HepG2 (cell line): ENCODE results near the gene MIS18A. TPM values are rescaled to one million over a fixed set of nuclear protein-coding genes. Genes with fewer than 3 reads are reported as not detected.

Source experiments
- ATAC-seq: fragments of 200-7000 bp; cut with Tn5 transposase; 3 replicates; pipeline ENCODE4 v1.9.1; 2020; ENCODE audit warnings: mild to moderate bottlenecking, moderate library complexity
- BruUV-seq: library from RNA; stranded (reverse); fragments of 400-500 nt; replicated peaks from 2 replicates; lab custom pipeline; 2021; lab: Mats Ljungman, UMichigan
- CTCF ChIA-PET: fragments of 300-600 bp; formaldehyde crosslinking; extraction: SDS; loops from one replicate; lab custom pipeline; 2021; ENCODE audit warnings: low total read pairs, inconsistent platforms, low intra/inter-chr PET ratio; lab: Yijun Ruan, JAX
- POLR2A ChIA-PET: fragments of 350-600 bp; sonication (Branson Sonifier 250); formaldehyde crosslinking; loops from one replicate; lab custom pipeline; 2020; ENCODE audit warnings: antibody characterized with exemption, inconsistent platforms; lab: Yijun Ruan, JAX
- DNase-seq: peaks from one replicate; pipeline ENCODE4 v3.0.0-alpha.2; 2015; ENCODE audit warnings: low spot score
- FAIRE-seq: peaks from 3 replicates; lab custom pipeline; 2011; peaks lifted over from hg19 to GRCh38; lab: Jason Lieb, UNC
- H2AFZ ChIP-seq: one replicate; pipeline ENCODE4 v1.6.1; 2011; ENCODE audit warnings: low read length, inconsistent platforms
- H3K27ac ChIP-seq: fragments of 300-600 bp; 3 replicates; pipeline ENCODE4 v1.8.0; 2011; ENCODE audit warnings: mixed run types, mild to moderate bottlenecking, mixed read lengths, low read length, inconsistent platforms; ENCODE audit not compliant: insufficient read depth; ENCODE audit errors: extremely low read length
- H3K27me3 ChIP-seq, 2 experiments: fragments of 200-600 bp in 1 of 2; 2 replicates in 1 of 2; 3 replicates in 1 of 2; pipeline versions ENCODE4 v1.6.0 to v1.8.0; 2011; ENCODE audit warnings: low read length in 2 of 2, mild to moderate bottlenecking in 2 of 2, moderate library complexity in 2 of 2, inconsistent platforms in 1 of 2; ENCODE audit not compliant: insufficient read depth in 2 of 2, control insufficient read depth in 1 of 2
- H3K36me3 ChIP-seq, 2 experiments: fragments of 200-600 bp in 1 of 2; replicated peaks in 1 of 2; 2 replicates in 1 of 2; 3 replicates in 1 of 2; pipeline versions ENCODE4 v1.5.1 to v1.8.0; 2011; ENCODE audit warnings: low read length in 2 of 2, inconsistent platforms in 1 of 2; ENCODE audit not compliant: insufficient read depth in 2 of 2, control insufficient read depth in 1 of 2
- H3K4me1 ChIP-seq: 2 replicates; pipeline ENCODE4 v1.5.1; 2012; ENCODE audit warnings: low read length, inconsistent platforms; ENCODE audit not compliant: insufficient read depth
- H3K4me2 ChIP-seq: 2 replicates; pipeline ENCODE4 v1.6.0; 2011; ENCODE audit warnings: low read depth, low read length, inconsistent platforms
- H3K4me3 ChIP-seq, 3 experiments: fragments of 200-600 bp in 1 of 3; sonication (generic), shearing (Covaris generic) in 1 of 3; replicated peaks in 1 of 3; 2 replicates each; pipeline ENCODE4 v1.5.1; 2011 to 2016; ENCODE audit warnings: low read length in 3 of 3, inconsistent platforms in 2 of 3, low read depth in 2 of 3, mild to moderate bottlenecking in 2 of 3, control low read depth in 1 of 3, mixed read lengths in 1 of 3; ENCODE audit not compliant: insufficient read depth in 1 of 3
- H3K79me2 ChIP-seq: one replicate; pipeline ENCODE4 v1.6.1; 2011; ENCODE audit warnings: low read length, inconsistent platforms; ENCODE audit not compliant: insufficient read depth
- H3K9ac ChIP-seq: 2 replicates; pipeline ENCODE4 v1.6.0; 2011; ENCODE audit warnings: mild to moderate bottlenecking, low read depth, low read length, inconsistent platforms; ENCODE audit not compliant: insufficient read depth
- H3K9me3 ChIP-seq: 2 replicates; pipeline ENCODE4 v1.5.1; 2012; ENCODE audit warnings: mild to moderate bottlenecking, low read length
- H4K20me1 ChIP-seq: 2 replicates; pipeline ENCODE4 v1.6.0; 2011; ENCODE audit warnings: inconsistent platforms, mild to moderate bottlenecking, low read length, moderate library complexity; ENCODE audit not compliant: insufficient read depth
- IKZF4 ChIP-seq: sonication (generic); formaldehyde crosslinking; IDR thresholded peaks from 2 replicates; pipeline ENCODE4 v1.5.1; 2020; ENCODE audit warnings: borderline replicate concordance, mild to moderate bottlenecking, low read depth, missing genetic modification reagents; ENCODE audit errors: not compliant biosample characterization
- MTF1 ChIP-seq: sonication (generic); formaldehyde crosslinking; IDR thresholded peaks from 2 replicates; pipeline ENCODE4 v1.5.0; 2020; ENCODE audit warnings: missing genetic modification reagents
- PATZ1 ChIP-seq: sonication (generic); formaldehyde crosslinking; IDR thresholded peaks from 2 replicates; pipeline ENCODE4 v1.4.0; 2020; ENCODE audit warnings: missing genetic modification reagents
- ZNF687 ChIP-seq: sonication (generic); formaldehyde crosslinking; IDR thresholded peaks from 2 replicates; pipeline ENCODE4 v1.5.1; 2020; ENCODE audit warnings: mild to moderate bottlenecking, missing genetic modification reagents, moderate library complexity
- WGBS: methylation state at CpG from one replicate; pipeline ENCODE4 v1.1.6; 2017; ENCODE audit warnings: low lambda C conversion rate; 5-methylcytosine and 5-hydroxymethylcytosine counted together
- in situ Hi-C: cut with HindIII; loops from 2 replicates; pipeline ENCODE4 v1.10.0; 2017; ENCODE audit warnings: low pct_unique_long_range_greater_than_20kb; ENCODE audit not compliant: extremely low pct_ligation_motif_present
- intact Hi-C: fragments of 100-400 bp; cut with micrococcal nuclease; formaldehyde crosslinking; loops from one replicate; pipeline ENCODE4 v1.10.0; 2022; ENCODE audit not compliant: unreplicated experiment
- polyA plus RNA-seq, 8 experiments: library from polyadenylated mRNA; depleted of rRNA in 3 of 8; stranded (reverse) in 7 of 8; unstranded in 1 of 8; fragments of >200 nt; fragmentation: Illumina TruSeq in 4 of 8; extraction: Trizol in 4 of 8; gene quantifications; 2 replicates each; pipeline versions ENCODE4 v1.2.1 to v1.2.3, GENCODE V29; 2011 to 2016; ENCODE audit warnings: low read depth in 4 of 8, missing spikeins in 1 of 8, mixed read lengths in 1 of 8; ENCODE audit not compliant: insufficient read depth in 1 of 8
- total RNA-seq, 5 experiments: library from RNA; depleted of rRNA; stranded (reverse); fragments of >200 nt; fragmentation: Illumina TruSeq; extraction: Trizol; gene quantifications; 2 replicates each; pipeline ENCODE4 v1.2.3, GENCODE V29; 2016; ENCODE audit warnings: low read depth in 1 of 5

The MIS18A gene
- total and polyA plus RNA-seq, 2 of the 13 experiments (the other 11 are each of a cell fraction or from before 2014, with no cell fraction given): 11.2 to 41.4 TPM

- TF ChIP-seq IKZF4 (CRISPR knock-in tag) (no peak), ZNF687 (CRISPR knock-in tag) (0 out of 2 replicates have a peak, but pooled peaks have one; percentile 14), PATZ1 (CRISPR knock-in tag) (peak; percentile 63)
Observed at GRCh38 chr21:32315511-32316281, 36.8 kb upstream of the MIS18A start (continued).

GRCh38 chr21:32314806-32315205 is 36.0 kb upstream of the MIS18A start:
- in situ Hi-C loops: no loop called here
- FAIRE-seq: no peak
- no peak for ATAC-seq
- no peak overlapping the region for H3K27ac ChIP-seq
- H3K79me2 ChIP-seq: no peaks in the 10 kb centered on the region
- WGBS: 94% methylated on average over 6 of the region's 16 CpGs
- intact Hi-C loops: no loop called here
- no peak overlapping the region for H2AFZ ChIP-seq
- no peak for DNase-seq
- CTCF ChIA-PET: no interaction called here
- no peaks in the 10 kb centered on the region for H3K27me3 ChIP-seq
- H3K4me1 ChIP-seq: peaks cover 14% of the 10 kb centered on the region
- BruUV-seq: no TSS peak
- H3K9ac ChIP-seq: no peak overlapping the region
- peaks cover 23 to 73% of the 10 kb centered on the region in 2 experiments for H3K36me3 ChIP-seq
- H3K9me3 ChIP-seq: no peaks in the 10 kb centered on the region
- no peak overlapping the region for H3K4me2 ChIP-seq
- POLR2A ChIA-PET: interaction anchor here (0.5 to 1.4 kb wide), 2 partner anchors 12 to 29 kb away, joined by 3 to 4 read pairs; no protein-coding TSS in a partner anchor
- H4K20me1 ChIP-seq: no peaks in the 10 kb centered on the region
- TF ChIP-seq ZNF687 (CRISPR knock-in tag): peak; percentile 39; the same call in 1 of the 2 replicates
- no peak for TF ChIP-seq MTF1 (CRISPR knock-in tag)
- H3K4me3 ChIP-seq: no peak overlapping the region
